SU-DHL-6 (cell line): ENCODE results near the gene OR10R2.

Source experiments
- H2AFZ ChIP-seq: fragments of 200-600 bp; sonication (generic); 2 replicates; pipeline ENCODE4 v1.6.1; 2014; ENCODE audit warnings: low read depth, mild to moderate bottlenecking, moderate library complexity, mixed read lengths, antibody characterized with exemption, low read length; ENCODE audit not compliant: severe bottlenecking
- H3F3A ChIP-seq: fragments of 200-600 bp; shearing (Covaris generic); 2 replicates; pipeline ENCODE4 v1.6.0; 2016; ENCODE audit warnings: antibody characterized with exemption, mild to moderate bottlenecking; ENCODE audit not compliant: insufficient read depth
- H3K27ac ChIP-seq: fragments of 200-600 bp; sonication (generic); 2 replicates; pipeline ENCODE4 v1.5.1; 2016; ENCODE audit warnings: low read depth, mild to moderate bottlenecking, low read length, moderate library complexity, mixed read lengths
- H3K27me3 ChIP-seq: fragments of 200-600 bp; sonication (generic), shearing (Covaris generic); 2 replicates; pipeline ENCODE4 v1.6.0; 2014; ENCODE audit warnings: mild to moderate bottlenecking, low read length
- H3K36me3 ChIP-seq: fragments of 200-600 bp; sonication (generic); 2 replicates; pipeline ENCODE4 v1.6.1; 2014; ENCODE audit warnings: mild to moderate bottlenecking, low read length, mixed read lengths
- H3K4me2 ChIP-seq: fragments of 300-600, 200-600 bp; shearing (Covaris generic), sonication (generic); 2 replicates; pipeline ENCODE4 v1.6.0; 2014; ENCODE audit warnings: low read length, low read depth, mild to moderate bottlenecking; ENCODE audit not compliant: poor library complexity, severe bottlenecking
- H3K4me3 ChIP-seq: fragments of 200-600 bp; sonication (generic); 2 replicates; pipeline ENCODE4 v1.5.1; 2014; ENCODE audit warnings: antibody characterized with exemption, low read length, mild to moderate bottlenecking, mixed read lengths; ENCODE audit not compliant: insufficient read depth, poor library complexity, severe bottlenecking
- H3K79me2 ChIP-seq: fragments of 200-600 bp; sonication (generic); 2 replicates; pipeline ENCODE4 v1.6.1; 2014; ENCODE audit warnings: mild to moderate bottlenecking, low read length, moderate library complexity; ENCODE audit not compliant: insufficient read depth
- H3K9ac ChIP-seq: fragments of 200-600 bp; sonication (generic); 2 replicates; pipeline ENCODE4 v1.7.0; 2014; ENCODE audit warnings: mild to moderate bottlenecking, low read length
- H3K9me2 ChIP-seq: fragments of 200-600 bp; sonication (generic); replicated peaks from 2 replicates; pipeline ENCODE4 v1.6.1; 2014; ENCODE audit warnings: low read length; ENCODE audit not compliant: insufficient read depth
- H3K9me3 ChIP-seq: fragments of 200-600 bp; sonication (generic); 2 replicates; pipeline ENCODE4 v1.6.1; 2014; ENCODE audit warnings: low read length, mixed read lengths; ENCODE audit not compliant: insufficient read depth
- H4K20me1 ChIP-seq: fragments of 200-600 bp; sonication (generic); 2 replicates; pipeline ENCODE4 v1.6.1; 2014; ENCODE audit warnings: low read depth, mild to moderate bottlenecking, antibody characterized with exemption, low read length, moderate library complexity, mixed read lengths
- EZH2phosphoT487 ChIP-seq: fragments of 200-600 bp; sonication (generic), shearing (Covaris generic); conservative IDR thresholded peaks from 2 replicates; pipeline ENCODE4 v1.6.1; 2018; ENCODE audit warnings: mild to moderate bottlenecking, antibody characterized with exemption, low read length, moderate library complexity, mixed read lengths
- TF ChIP-seq, protein P1 (sequence below): fragments of 200-600 bp; sonication (generic); IDR thresholded peaks from one replicate; pipeline ENCODE4 v1.5.1; 2017; ENCODE audit warnings: antibody characterized with exemption, mild to moderate bottlenecking, low read length, moderate library complexity; ENCODE audit not compliant: insufficient read depth, poor library complexity, severe bottlenecking

The OR10R2 gene

GRCh38 chr1:158491316-158491715, 19.3 kb downstream of the OR10R2 start:
- H3K79me2 ChIP-seq = no peaks in the 10 kb centered on the region
- no peaks in the 10 kb centered on the region for H3F3A ChIP-seq
- no peak overlapping the region for H3K9ac ChIP-seq
- H3K27ac ChIP-seq = no peak overlapping the region
- no peak overlapping the region for H3K4me2 ChIP-seq
- no peaks in the 10 kb centered on the region for H3K36me3 ChIP-seq
- H3K9me2 ChIP-seq = no peaks in the 10 kb centered on the region
- no peaks in the 10 kb centered on the region for H3K9me3 ChIP-seq
- no peak for TF ChIP-seq EZH2phosphoT487
- TF ChIP-seq, protein P1, sequence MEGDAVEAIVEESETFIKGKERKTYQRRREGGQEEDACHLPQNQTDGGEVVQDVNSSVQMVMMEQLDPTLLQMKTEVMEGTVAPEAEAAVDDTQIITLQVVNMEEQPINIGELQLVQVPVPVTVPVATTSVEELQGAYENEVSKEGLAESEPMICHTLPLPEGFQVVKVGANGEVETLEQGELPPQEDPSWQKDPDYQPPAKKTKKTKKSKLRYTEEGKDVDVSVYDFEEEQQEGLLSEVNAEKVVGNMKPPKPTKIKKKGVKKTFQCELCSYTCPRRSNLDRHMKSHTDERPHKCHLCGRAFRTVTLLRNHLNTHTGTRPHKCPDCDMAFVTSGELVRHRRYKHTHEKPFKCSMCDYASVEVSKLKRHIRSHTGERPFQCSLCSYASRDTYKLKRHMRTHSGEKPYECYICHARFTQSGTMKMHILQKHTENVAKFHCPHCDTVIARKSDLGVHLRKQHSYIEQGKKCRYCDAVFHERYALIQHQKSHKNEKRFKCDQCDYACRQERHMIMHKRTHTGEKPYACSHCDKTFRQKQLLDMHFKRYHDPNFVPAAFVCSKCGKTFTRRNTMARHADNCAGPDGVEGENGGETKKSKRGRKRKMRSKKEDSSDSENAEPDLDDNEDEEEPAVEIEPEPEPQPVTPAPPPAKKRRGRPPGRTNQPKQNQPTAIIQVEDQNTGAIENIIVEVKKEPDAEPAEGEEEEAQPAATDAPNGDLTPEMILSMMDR = no peak
- no peaks in the 10 kb centered on the region for H4K20me1 ChIP-seq
- no peaks in the 10 kb centered on the region for H3K27me3 ChIP-seq
- no peak overlapping the region for H2AFZ ChIP-seq
- no peak overlapping the region for H3K4me3 ChIP-seq

- Histone ChIP-seq H3K79me2 (no peaks in the 10 kb centered on the region), H3K36me3 (no peaks in the 10 kb centered on the region), H3K9me2 (no peaks in the 10 kb centered on the region), H3K9ac (no peak overlapping the region), H3K4me2 (no peak overlapping the region), H3K27me3 (no peaks in the 10 kb centered on the region; the same call in 1 of the 2 replicates), H2AFZ (no peak overlapping the region), H3K4me3 (no peak overlapping the region), H3F3A (no peaks in the 10 kb centered on the region), H4K20me1 (no peaks in the 10 kb centered on the region), H3K27ac (no peak overlapping the region), H3K9me3 (no peaks in the 10 kb centered on the region)
- no peak for TF ChIP-seq EZH2phosphoT487
- TF ChIP-seq, protein P1 = no peak
These were observed 21.0 kb downstream of the OR10R2 start for GRCh38 chr1:158493054-158493453.

DNA sequence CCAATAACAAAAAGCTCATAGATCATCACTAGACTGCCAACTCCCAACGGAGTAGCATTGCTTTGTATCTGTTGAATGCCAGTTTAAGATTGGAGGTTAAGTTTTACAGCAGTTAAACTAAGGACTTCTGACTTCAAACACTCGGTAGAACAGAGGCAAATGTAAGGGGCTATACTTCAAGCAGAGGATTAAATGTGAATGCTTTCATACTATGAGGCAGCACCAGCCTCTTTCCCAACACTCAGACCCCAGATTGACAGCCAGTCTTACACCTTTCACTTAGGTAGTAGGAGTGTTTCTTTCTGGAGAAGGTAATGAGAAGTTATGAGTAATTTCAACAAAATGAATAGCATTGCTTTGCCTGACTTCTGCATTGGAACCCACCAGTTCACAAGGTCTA, 22.8 kb downstream of the OR10R2 start:
- Histone ChIP-seq H3K27me3 (no peaks in the 10 kb centered on the region; the same call in 1 of the 2 replicates), H3K4me3 (no peak overlapping the region), H3K9ac (no peak overlapping the region), H3K36me3 (no peaks in the 10 kb centered on the region), H3K79me2 (no peaks in the 10 kb centered on the region), H4K20me1 (no peaks in the 10 kb centered on the region), H3K9me2 (no peaks in the 10 kb centered on the region), H3K9me3 (no peaks in the 10 kb centered on the region), H2AFZ (no peak overlapping the region), H3F3A (no peaks in the 10 kb centered on the region), H3K4me2 (no peak overlapping the region), H3K27ac (no peak overlapping the region)
- TF ChIP-seq EZH2phosphoT487 = no peak
- TF ChIP-seq, protein P1 = no peak

GRCh38 chr1:158496374-158496773, 24.4 kb downstream of the OR10R2 start:
- no peak overlapping the region for H3K27ac ChIP-seq
- TF ChIP-seq, protein P1 = no peak
- TF ChIP-seq EZH2phosphoT487 = no peak
- no peak overlapping the region for H3K4me3 ChIP-seq
- H2AFZ ChIP-seq = no peak overlapping the region
- no peaks in the 10 kb centered on the region for H3K9me3 ChIP-seq
- no peak overlapping the region for H3K4me2 ChIP-seq
- H3F3A ChIP-seq = no peaks in the 10 kb centered on the region
- no peaks in the 10 kb centered on the region; the same call in 1 of the 2 replicates for H3K27me3 ChIP-seq
- H3K9ac ChIP-seq = no peak overlapping the region
- H3K36me3 ChIP-seq = no peaks in the 10 kb centered on the region
- H3K9me2 ChIP-seq = no peaks in the 10 kb centered on the region
- H4K20me1 ChIP-seq = no peaks in the 10 kb centered on the region
- no peaks in the 10 kb centered on the region for H3K79me2 ChIP-seq
